ENCODE results near the gene CENATAC. TPM values are rescaled to one million over a fixed set of nuclear protein-coding genes. Genes with fewer than 3 reads are reported as not detected.
"Not testable (repeated sequence)": the region's sequence is repeated elsewhere in the genome, so short reads cannot be mapped to it uniquely, and the experiment has no call there.

Gene CENATAC
- total RNA-seq, result 100 to 1,000 TPM in 1 of 4 donors, 10 to 100 TPM in 3; 45.2 to 128 (median 56.4) TPM

- DNase-seq, result peak; percentile 95 to 96
- Histone ChIP-seq H3K36me3 (peaks cover 11 to 16% of the 10 kb centered on the region in 2 donors), H3K27ac (peak within 1 kb of the TSS in 2 of 3 donors; percentile 66 to 76), H3K4me3 (replicated peaks in 1 of 3) (peak within 1 kb of the TSS; percentile 27 to 69 (median 45)), H3K27me3 (no peaks in the 10 kb centered on the region), H3K9me3 (no peaks in the 10 kb centered on the region), H3K4me1 (peaks cover 7 to 17% of the 10 kb centered on the region in 2 donors)
- intact Hi-C loops (cut with DNase I), result no loop called here
- TF ChIP-seq POLR2A (IDR thresholded peaks at IDR 0.05), result peak in 1 of 2 donors; percentile 87
- no peak for TF ChIP-seq CTCF (IDR thresholded peaks at IDR 0.05)
- 0 to 1% methylated on average over 7 to 14 of the region's 54 CpGs for WGBS, 2 donors
These were observed at the start of gene CENATAC for GRCh38 chr11:118997627-118998387. Gene CENATAC (plus strand): TSS chr11:118998138. CDS start chr11:118998198, 60 bp downstream.

GRCh38 chr11:118953265-118953664 lies 44.7 kb upstream of the CENATAC start:
- H3K27ac ChIP-seq, result no peak overlapping the region
- 35 to 44% methylated on average over 5 to 6 of the region's 6 CpGs for WGBS, 2 donors
- no peaks in the 10 kb centered on the region for H3K4me1 ChIP-seq
- DNase-seq, result no peak
- no peak overlapping the region for H3K4me3 ChIP-seq (replicated peaks in 1 of 3)
- H3K9me3 ChIP-seq, result no peaks in the 10 kb centered on the region
- no peaks in the 10 kb centered on the region for H3K36me3 ChIP-seq
- intact Hi-C loops (cut with DNase I), result no loop called here
- H3K27me3 ChIP-seq, result no peaks in the 10 kb centered on the region
- no peak for TF ChIP-seq CTCF (IDR thresholded peaks at IDR 0.05)
- no peak for TF ChIP-seq POLR2A (IDR thresholded peaks at IDR 0.05)

- intact Hi-C loops (cut with DNase I), result loop anchor here (2.0 kb wide), 1 partner anchor 47 kb away; no protein-coding TSS in a partner anchor
- H3K36me3 ChIP-seq; H3K4me3 ChIP-seq (replicated peaks in 1 of 3); H3K4me1 ChIP-seq; H3K9me3 ChIP-seq; DNase-seq; H3K27ac ChIP-seq; H3K27me3 ChIP-seq: not testable (repeated sequence)
- WGBS, 2 donors, result 61 to 71% methylated on average over 5 to 6 of the region's 6 CpGs
These were observed 44.0 kb upstream of the CENATAC start for GRCh38 chr11:118953976-118954375.

- H3K4me3 ChIP-seq (replicated peaks in 1 of 3), result no peak within 1 kb of the TSS
- 0 to 7% methylated on average over 3 of the region's 7 CpGs for WGBS, 2 donors
- TF ChIP-seq CTCF (IDR thresholded peaks at IDR 0.05) (peak; percentile 88 to 98 (median 94)), POLR2A (IDR thresholded peaks at IDR 0.05) (no peak)
- H3K4me1 ChIP-seq, result no peaks in the 10 kb centered on the region
- peak; percentile 90 to 92 for DNase-seq
- H3K27me3 ChIP-seq, result no peaks in the 10 kb centered on the region
- intact Hi-C loops (cut with DNase I), result loop anchor here (5.0 kb wide), 1 partner anchor 269 kb away; no protein-coding TSS in a partner anchor
- H3K27ac ChIP-seq, result no peak within 1 kb of the TSS
- H3K9me3 ChIP-seq, result no peaks in the 10 kb centered on the region
- no peaks in the 10 kb centered on the region for H3K36me3 ChIP-seq
These were observed 41.7 kb upstream of the CENATAC start, which contains the start of gene UPK2 for GRCh38 chr11:118956094-118956846. Gene UPK2 (plus strand): TSS chr11:118956298. CDS start chr11:118956351, 53 bp downstream.

- Histone ChIP-seq H3K27me3 (no peaks in the 10 kb centered on the region), H3K4me3 (replicated peaks in 1 of 3) (no peak overlapping the region), H3K36me3 (no peaks in the 10 kb centered on the region), H3K27ac (no peak overlapping the region), H3K4me1 (no peaks in the 10 kb centered on the region), H3K9me3 (no peaks in the 10 kb centered on the region)
- 46 to 53% methylated on average over 14 of the region's 14 CpGs for WGBS, 2 donors
- DNase-seq, result no peak
- TF ChIP-seq CTCF (IDR thresholded peaks at IDR 0.05) (no peak), POLR2A (IDR thresholded peaks at IDR 0.05) (no peak)
- intact Hi-C loops (cut with DNase I), result loop anchor here (5.0 kb wide), 1 partner anchor 270 kb away; no protein-coding TSS in a partner anchor
These were observed 41.0 kb upstream of the CENATAC start for GRCh38 chr11:118956847-118957469.

All from thyroid gland (tissue), 4 donors.